HEK293 (cell line): ENCODE results near the gene HADHA.
A peak's percentile ranks its signal among the peaks of the same experiment; 100 is the strongest.

Experiments used
- CTCF ChIA-PET: fragments of 350-600 bp; formaldehyde crosslinking; extraction: SDS; loops from one replicate; lab custom pipeline; 2021; ENCODE audit warnings: antibody characterized with exemption; lab: Yijun Ruan, JAX
- POLR2A ChIA-PET: fragments of 300-600 bp; formaldehyde crosslinking; extraction: SDS; loops from one replicate; lab custom pipeline; 2020; ENCODE audit warnings: antibody characterized with exemption, inconsistent platforms; lab: Yijun Ruan, JAX
- H3K27ac ChIP-seq: fragments of 200-500 bp; sonication (Bioruptor generic); 2 replicates; pipeline ENCODE4 v1.5.1; 2014; ENCODE audit warnings: low read depth, low read length, control low read depth, inconsistent platforms; ENCODE audit errors: extremely low read depth
- H3K36me3 ChIP-seq, 2 experiments: fragments of 200-500 bp in 1 of 2; sonication (Bioruptor generic) in 1 of 2; 1 replicate in 1 of 2; 2 replicates in 1 of 2; pipeline ENCODE4 v1.5.1; 2014 to 2017; ENCODE audit warnings: inconsistent platforms in 2 of 2, low read length in 2 of 2; ENCODE audit not compliant: control insufficient read depth in 2 of 2, insufficient read depth in 1 of 2
- H3K4me1 ChIP-seq: fragments of 200-500 bp; sonication (Bioruptor generic); 2 replicates; pipeline ENCODE4 v1.5.1; 2014; ENCODE audit warnings: mild to moderate bottlenecking, low read length, inconsistent platforms; ENCODE audit not compliant: control insufficient read depth, insufficient read depth
- H3K4me3 ChIP-seq: 2 replicates; pipeline ENCODE4 v1.5.1; 2011; ENCODE audit warnings: low read depth, mild to moderate bottlenecking, control low read depth, low read length, moderate library complexity
- H3K9me3 ChIP-seq: fragments of 200-500 bp; sonication (Bioruptor generic); 2 replicates; pipeline ENCODE4 v1.5.1; 2014; ENCODE audit warnings: low read depth, low read length, inconsistent platforms; ENCODE audit not compliant: control insufficient read depth, insufficient read depth
- KLF10 ChIP-seq: fragments of 450-650 bp; IDR thresholded peaks from 2 replicates; pipeline ENCODE4 v1.5.1; 2018; ENCODE audit warnings: missing biosample characterization, mild to moderate bottlenecking, missing genetic modification characterization
- MYNN ChIP-seq: fragments of 450-650 bp; formaldehyde crosslinking; IDR thresholded peaks from 2 replicates; pipeline ENCODE4 v1.5.1; 2016; ENCODE audit warnings: missing biosample characterization, missing genetic modification characterization, borderline replicate concordance
- RBAK ChIP-seq: fragments of 450-650 bp; formaldehyde crosslinking; IDR thresholded peaks from 2 replicates; pipeline ENCODE4 v1.5.1; 2016; ENCODE audit warnings: missing biosample characterization, missing genetic modification characterization
- WT1 ChIP-seq: fragments of 450-650 bp; formaldehyde crosslinking; IDR thresholded peaks from 2 replicates; pipeline ENCODE4 v1.5.1; 2016; ENCODE audit warnings: missing biosample characterization, missing genetic modification characterization
- YY2 ChIP-seq: fragments of 450-650 bp; formaldehyde crosslinking; IDR thresholded peaks from 2 replicates; pipeline ENCODE4 v1.5.1; 2016; ENCODE audit warnings: missing biosample characterization, missing genetic modification characterization
- ZFP3 ChIP-seq: fragments of 450-650 bp; formaldehyde crosslinking; IDR thresholded peaks from 2 replicates; pipeline ENCODE4 v1.5.1; 2016; ENCODE audit warnings: low read depth, missing biosample characterization, missing genetic modification characterization
- ZFP41 ChIP-seq: fragments of 450-650 bp; formaldehyde crosslinking; IDR thresholded peaks from 2 replicates; pipeline ENCODE4 v1.5.1; 2016; ENCODE audit warnings: missing biosample characterization, missing genetic modification characterization, borderline replicate concordance
- ZIC2 ChIP-seq: fragments of 450-650 bp; formaldehyde crosslinking; IDR thresholded peaks from 2 replicates; pipeline ENCODE4 v1.5.1; 2016; ENCODE audit warnings: missing biosample characterization, missing genetic modification characterization
- ZNF112 ChIP-seq: fragments of 450-650 bp; formaldehyde crosslinking; IDR thresholded peaks from 2 replicates; pipeline ENCODE4 v1.5.0; 2017; ENCODE audit warnings: missing biosample characterization, missing genetic modification characterization
- ZNF132 ChIP-seq: fragments of 450-650 bp; formaldehyde crosslinking; IDR thresholded peaks from 2 replicates; pipeline ENCODE4 v1.5.1; 2017; ENCODE audit warnings: missing biosample characterization, missing genetic modification characterization, borderline replicate concordance
- ZNF426 ChIP-seq: fragments of 450-650 bp; formaldehyde crosslinking; IDR thresholded peaks from 2 replicates; pipeline ENCODE4 v1.5.1; 2017; ENCODE audit warnings: missing biosample characterization, missing genetic modification characterization, mild to moderate bottlenecking, inconsistent platforms, moderate library complexity
- ZNF530 ChIP-seq: fragments of 450-650 bp; formaldehyde crosslinking; IDR thresholded peaks from 2 replicates; pipeline ENCODE4 v1.5.1; 2016; ENCODE audit warnings: low read depth, missing biosample characterization, missing genetic modification characterization
- ZNF561 ChIP-seq: fragments of 450-650 bp; IDR thresholded peaks from 2 replicates; pipeline ENCODE4 v1.5.1; 2018; ENCODE audit warnings: missing biosample characterization, missing genetic modification characterization, borderline replicate concordance
- ZNF571 ChIP-seq: fragments of 450-650 bp; formaldehyde crosslinking; IDR thresholded peaks from 2 replicates; pipeline ENCODE4 v1.5.0; 2017; ENCODE audit warnings: missing biosample characterization, missing genetic modification characterization
- ZNF704 ChIP-seq: fragments of 450-650 bp; formaldehyde crosslinking; IDR thresholded peaks from 2 replicates; pipeline ENCODE4 v1.5.1; 2016; ENCODE audit warnings: missing biosample characterization, missing genetic modification characterization
- ZNF747 ChIP-seq: fragments of 450-650 bp; formaldehyde crosslinking; IDR thresholded peaks from 2 replicates; pipeline ENCODE4 v1.5.1; 2016; ENCODE audit warnings: missing biosample characterization, missing genetic modification characterization
- ZNF76 ChIP-seq: fragments of 450-650 bp; formaldehyde crosslinking; IDR thresholded peaks from 2 replicates; pipeline ENCODE4; 2016; ENCODE audit warnings: low read depth, missing biosample characterization, missing genetic modification characterization, borderline replicate concordance
- ZNF830 ChIP-seq: fragments of 450-650 bp; IDR thresholded peaks from 2 replicates; pipeline ENCODE4 v1.5.0; 2018; ENCODE audit warnings: missing biosample characterization, missing genetic modification characterization, low read depth, mild to moderate bottlenecking, moderate library complexity
- ZXDB ChIP-seq: fragments of 450-650 bp; formaldehyde crosslinking; IDR thresholded peaks from 2 replicates; pipeline ENCODE4 v1.5.1; 2016; ENCODE audit warnings: missing biosample characterization, missing genetic modification characterization

Gene HADHA

DNA sequence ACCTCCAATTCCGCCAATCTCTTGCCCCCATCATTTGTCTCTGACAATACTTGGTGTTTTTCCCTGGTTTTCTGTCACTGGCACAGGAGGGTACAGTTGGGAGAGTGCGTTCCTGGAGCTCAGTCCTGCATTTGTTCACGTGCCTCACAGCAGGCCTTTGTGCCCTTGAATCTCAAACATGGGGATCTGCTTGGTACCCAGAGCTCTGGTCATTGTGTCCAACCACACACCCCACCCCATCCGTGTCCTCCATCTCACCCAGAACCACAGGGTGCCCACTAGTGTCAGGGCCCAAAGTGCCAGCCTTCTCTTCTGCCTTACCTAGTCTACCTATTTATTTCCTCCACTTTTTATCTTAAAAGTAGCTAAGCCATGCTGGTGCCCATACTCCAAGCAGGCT is 55.3 kb downstream of the HADHA start:
- Histone ChIP-seq H3K36me3 (peaks cover 0 to 64% of the 10 kb centered on the region in 2 experiments; a peak in 1 of 3 replicates), H3K9me3 (no peaks in the 10 kb centered on the region), H3K4me3 (no peak overlapping the region), H3K4me1 (no peaks in the 10 kb centered on the region), H3K27ac (no peak overlapping the region)
- CTCF ChIA-PET = interaction anchor here (0.6 kb wide), 1 partner anchor 897 kb away, joined by 3 read pairs; no protein-coding TSS in a partner anchor
- POLR2A ChIA-PET = no interaction called here
- TF ChIP-seq YY2 (tag by site-specific recombination) = no peak
- no peak for TF ChIP-seq KLF10
- TF ChIP-seq ZNF530 = no peak
- no peak for TF ChIP-seq WT1 (tag by site-specific recombination)
- TF ChIP-seq ZFP41 = no peak
- TF ChIP-seq ZNF747 (tag by site-specific recombination) = no peak
- TF ChIP-seq ZXDB (tag by site-specific recombination) = no peak
- TF ChIP-seq ZNF704 (tag by site-specific recombination) = no peak
- no peak for TF ChIP-seq ZNF112 (tag by site-specific recombination)
- no peak for TF ChIP-seq ZNF561 (tag by site-specific recombination)
- TF ChIP-seq RBAK (tag by site-specific recombination) = no peak

GRCh38 chr2:26187537-26188104 is 56.8 kb downstream of the HADHA start:
- Histone ChIP-seq H3K4me1 (no peaks in the 10 kb centered on the region), H3K4me3 (no peak overlapping the region), H3K9me3 (no peaks in the 10 kb centered on the region), H3K27ac (no peak overlapping the region), H3K36me3 (peaks cover 0 to 63% of the 10 kb centered on the region in 2 experiments; a peak in 1 of 3 replicates)
- CTCF ChIA-PET = no interaction called here
- TF ChIP-seq ZNF132 = no peak
- no peak for TF ChIP-seq MYNN
- TF ChIP-seq ZIC2 (tag by site-specific recombination) = peak; percentile 68
- no peak for TF ChIP-seq ZNF571 (tag by site-specific recombination)
- TF ChIP-seq ZFP3 (tag by site-specific recombination) = no peak
- POLR2A ChIA-PET = no interaction called here

DNA sequence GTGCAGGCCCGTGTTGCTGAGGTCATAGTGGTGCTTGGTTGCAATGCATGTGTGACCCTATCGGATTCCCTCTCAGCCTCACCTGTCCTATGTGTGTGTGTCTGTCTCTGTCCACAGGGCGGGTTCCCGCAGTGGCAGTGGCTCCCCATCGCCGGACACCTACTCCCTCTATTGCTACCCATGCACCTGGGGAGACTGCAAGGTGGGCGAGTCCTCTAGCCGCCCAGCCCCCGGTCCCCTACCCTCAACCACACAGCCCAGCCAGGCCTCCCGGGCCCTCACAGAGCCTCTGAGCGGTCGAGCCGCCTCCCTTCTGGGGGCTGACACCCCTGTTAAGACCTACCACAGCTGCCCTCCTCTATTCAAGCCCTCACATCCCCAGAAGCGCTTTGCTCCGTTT is 57.3 kb downstream of the HADHA start:
- Histone ChIP-seq H3K4me1 (no peaks in the 10 kb centered on the region), H3K4me3 (no peak overlapping the region), H3K27ac (no peak overlapping the region), H3K9me3 (no peaks in the 10 kb centered on the region), H3K36me3 (peaks cover 0 to 66% of the 10 kb centered on the region in 2 experiments; a peak in 1 of 3 replicates)
- TF ChIP-seq ZNF76 (tag by site-specific recombination) = no peak
- TF ChIP-seq ZNF426 = no peak
- no peak for TF ChIP-seq ZNF830
- CTCF ChIA-PET = interaction anchor here (0.5 kb wide), 1 partner anchor 145 kb away, joined by 5 read pairs; no protein-coding TSS in a partner anchor
- POLR2A ChIA-PET = no interaction called here
